ENCODE results near the gene CNTLN. TPM values are rescaled to one million over a fixed set of nuclear protein-coding genes. Genes with fewer than 3 reads are reported as not detected.
A peak's percentile ranks its signal among the peaks of the same experiment; 100 is the strongest.
"Not testable (repeated sequence)": the region's sequence is repeated elsewhere in the genome, so short reads cannot be mapped to it uniquely, and the experiment has no call there.

CNTLN gene
- polyA plus RNA-seq, 3 donors: 10.4 to 11.8 (median 11.5) TPM

DNA sequence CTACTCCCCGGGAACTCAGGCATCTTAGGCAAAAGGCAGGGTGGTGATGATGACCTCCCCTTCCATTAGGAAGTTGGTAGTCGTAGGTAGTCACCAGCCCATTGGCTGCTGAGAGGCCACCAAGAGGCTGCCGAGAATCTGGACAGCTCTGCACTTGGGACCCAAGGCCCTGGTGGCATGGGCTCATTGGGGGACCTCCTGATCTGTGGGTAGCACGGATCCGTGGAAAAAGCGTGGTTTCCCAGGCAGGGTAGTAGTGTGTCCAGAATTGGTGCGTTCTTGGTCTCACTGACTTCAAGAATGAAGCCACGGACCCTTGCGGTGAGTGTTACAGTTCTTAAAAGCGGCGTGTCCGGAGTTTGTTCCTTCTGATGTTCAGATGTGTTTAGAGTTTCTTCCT is 158.8 kb downstream of the CNTLN start:
- no peak for DNase-seq

DNA sequence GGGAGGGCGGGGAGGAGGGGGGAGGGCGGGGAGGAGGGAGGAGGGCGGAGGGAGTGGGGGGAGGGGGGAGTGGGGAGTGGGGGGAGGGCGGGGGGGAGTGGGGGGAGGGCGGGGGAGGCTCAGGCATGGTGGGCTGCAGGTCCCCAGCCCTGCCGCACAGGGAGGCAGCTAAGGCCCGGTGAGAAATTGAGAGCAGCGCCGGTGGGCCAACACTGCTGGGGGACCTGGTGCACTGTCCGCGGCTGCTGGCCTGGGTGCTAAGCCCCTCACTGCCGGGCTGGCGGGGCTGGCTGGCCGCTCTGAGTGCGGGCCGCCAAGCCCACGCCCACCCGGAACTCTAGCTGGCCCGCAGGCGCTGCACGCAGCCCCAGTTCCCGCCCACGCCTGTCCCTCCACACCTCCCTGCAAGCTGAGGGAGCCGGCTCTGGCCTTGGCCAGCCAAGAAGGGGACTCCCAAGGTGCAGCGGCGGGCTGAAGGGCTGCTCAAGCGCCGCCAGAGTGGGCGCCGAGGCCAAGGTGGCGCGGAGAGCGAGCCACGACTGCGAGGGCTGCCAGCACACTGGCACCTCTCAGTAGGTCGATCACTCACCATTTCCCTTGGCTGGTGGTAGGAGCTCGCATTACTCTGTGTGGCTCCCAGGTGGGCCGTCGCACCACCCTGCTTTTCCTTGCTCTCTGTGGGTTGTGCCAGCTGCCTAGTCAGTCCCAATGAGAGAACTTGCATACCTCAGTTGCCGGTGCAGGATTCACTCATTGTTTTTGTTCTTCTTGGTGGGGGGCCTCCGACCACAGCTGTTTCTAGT is 160.2 kb downstream of the CNTLN start:
- DNase-seq: no peak

DNA sequence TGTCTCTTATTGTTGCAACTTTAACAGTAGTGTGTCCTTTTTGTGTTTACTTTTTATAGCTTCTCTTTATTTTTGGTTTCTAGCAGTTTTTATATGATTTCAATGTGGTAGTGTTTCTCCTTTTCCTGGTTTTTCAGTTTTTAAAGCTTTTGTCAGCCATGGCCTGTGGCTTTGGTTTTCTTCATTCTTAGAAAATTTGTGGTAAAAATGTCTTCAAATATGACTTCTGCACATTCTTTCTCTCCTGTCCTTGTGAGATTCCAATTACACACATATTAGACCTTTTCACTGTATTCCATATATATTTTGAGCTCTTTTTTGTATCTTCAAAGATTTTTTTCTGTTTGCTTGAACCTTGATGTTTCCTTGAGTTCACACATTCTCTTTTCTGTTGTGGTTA is 180.5 kb downstream of the CNTLN start:
- no peak for DNase-seq

DNA sequence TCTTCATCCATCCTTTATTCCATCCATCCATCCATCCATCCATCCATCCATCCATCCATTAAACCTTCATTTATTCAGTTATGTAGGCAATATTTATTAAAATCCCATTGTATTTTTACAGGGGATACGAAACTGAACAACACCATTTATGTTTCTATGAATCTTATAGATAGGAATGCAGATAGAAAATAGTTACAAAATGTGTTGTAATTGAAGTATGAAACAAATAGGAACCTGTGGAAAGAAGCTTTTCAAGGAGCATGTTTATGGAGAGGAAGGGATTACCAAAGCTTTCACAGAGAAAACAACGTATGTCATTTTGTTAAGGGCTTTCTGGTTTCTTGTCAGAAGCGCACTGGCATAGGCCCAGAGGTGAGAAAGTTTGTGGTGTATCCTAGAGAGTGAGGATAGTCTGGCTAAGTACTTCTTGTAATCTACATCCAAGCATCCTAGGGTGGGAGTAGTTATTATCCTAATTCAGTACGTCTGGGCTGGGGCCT is 184.0 kb downstream of the CNTLN start:
- no peak for DNase-seq

DNA sequence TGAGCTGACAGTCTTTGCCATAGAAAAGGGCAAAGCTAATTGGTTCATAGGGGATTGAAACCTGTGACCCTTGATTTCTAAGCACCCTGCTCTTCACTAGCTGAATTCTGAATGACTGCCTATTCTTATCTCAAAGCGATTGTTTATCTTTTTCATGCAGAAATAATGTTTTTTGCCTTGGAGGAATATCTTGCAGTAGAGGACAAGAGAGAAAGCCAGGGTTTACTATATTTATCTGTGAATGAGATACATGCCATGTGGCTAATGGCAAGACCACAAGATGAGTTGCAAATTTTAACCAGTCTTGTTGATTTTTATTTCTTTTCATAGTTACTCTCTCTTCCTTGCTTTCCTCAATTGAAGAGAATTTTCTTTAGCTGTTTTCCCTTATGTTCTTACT is 185.0 kb downstream of the CNTLN start:
- DNase-seq: no peak

DNA sequence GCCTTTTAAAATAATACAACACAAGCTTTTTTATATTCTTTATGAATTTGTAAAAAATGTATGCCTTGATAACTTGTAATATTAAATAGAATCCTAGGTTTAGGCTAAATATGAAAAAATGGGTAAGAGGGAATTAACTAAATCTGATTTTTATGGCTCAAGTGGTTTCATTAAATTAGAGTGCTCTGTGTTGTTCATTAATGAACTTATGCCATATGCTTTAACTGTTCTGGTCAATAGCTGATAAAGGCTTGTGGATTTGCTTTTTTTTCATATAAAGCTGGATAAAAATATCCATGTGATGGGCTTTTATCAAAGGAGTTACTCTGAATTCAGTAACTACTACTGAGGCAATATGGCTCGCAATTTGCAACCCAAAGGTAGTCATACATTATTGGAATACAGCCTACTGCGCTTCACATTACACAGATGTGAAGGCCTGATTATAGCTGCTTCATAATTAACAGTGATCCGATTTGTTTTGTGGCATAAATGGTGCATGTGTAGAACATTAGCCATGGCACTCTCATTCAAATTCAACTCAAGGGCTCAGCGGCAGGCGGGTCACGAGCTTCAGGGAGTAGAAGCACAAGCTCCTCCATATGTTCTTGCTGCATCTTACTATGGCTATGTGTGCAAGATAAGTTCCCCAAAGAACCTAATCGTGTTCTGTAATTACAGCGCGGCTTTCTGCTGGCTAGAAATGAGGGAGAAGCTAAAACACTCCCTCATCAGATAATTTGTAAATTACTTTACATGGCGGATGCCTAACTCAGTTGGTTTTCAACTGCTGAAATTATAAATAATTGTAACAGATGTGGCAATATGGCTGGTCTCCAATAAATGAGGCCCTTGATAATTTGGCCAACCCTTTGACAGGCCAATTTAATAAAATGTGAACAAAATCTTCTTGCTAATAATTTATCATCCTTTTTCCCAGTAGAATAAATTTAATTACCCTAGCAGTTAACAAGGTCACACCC is 188.3 kb downstream of the CNTLN start:
- no peak for DNase-seq

DNA sequence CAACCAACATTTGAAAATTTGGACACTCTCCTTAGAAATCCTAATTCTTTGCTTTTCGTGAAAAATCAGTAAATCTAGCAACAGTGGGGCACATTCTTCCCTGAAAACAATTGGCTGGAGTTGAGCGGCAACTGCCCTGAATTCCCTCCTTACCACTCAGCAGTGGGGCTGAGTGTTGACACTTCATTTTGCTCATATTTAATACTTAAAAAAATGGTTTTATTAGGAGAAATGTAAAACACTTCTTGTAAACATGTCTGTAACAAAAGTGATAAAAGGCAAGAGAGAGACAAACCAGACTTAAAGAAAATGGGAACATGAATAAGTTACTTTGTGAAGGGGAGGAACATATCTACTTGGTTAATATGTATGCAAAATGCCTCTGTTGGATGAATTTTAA is 193.5 kb downstream of the CNTLN start:
- DNase-seq: no peak

DNA sequence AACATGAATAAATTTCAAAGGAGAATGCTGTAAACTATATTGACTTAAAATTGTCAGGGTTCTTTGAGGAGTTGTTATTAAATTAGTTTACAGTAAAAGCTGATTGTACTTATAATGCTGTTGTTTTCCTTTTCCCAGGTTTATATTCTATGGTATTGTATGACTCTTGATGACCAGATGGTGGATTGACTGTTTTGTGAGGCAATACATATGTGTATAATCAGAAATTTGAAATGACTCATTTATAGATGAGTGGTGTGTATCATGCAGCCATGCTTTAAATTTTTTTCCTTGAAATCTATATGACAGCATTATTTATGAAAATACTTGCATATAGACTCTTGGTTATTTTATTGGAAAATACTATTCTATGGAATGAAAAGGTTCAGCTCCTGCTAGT is 195.3 kb downstream of the CNTLN start:
- no peak for DNase-seq

DNA sequence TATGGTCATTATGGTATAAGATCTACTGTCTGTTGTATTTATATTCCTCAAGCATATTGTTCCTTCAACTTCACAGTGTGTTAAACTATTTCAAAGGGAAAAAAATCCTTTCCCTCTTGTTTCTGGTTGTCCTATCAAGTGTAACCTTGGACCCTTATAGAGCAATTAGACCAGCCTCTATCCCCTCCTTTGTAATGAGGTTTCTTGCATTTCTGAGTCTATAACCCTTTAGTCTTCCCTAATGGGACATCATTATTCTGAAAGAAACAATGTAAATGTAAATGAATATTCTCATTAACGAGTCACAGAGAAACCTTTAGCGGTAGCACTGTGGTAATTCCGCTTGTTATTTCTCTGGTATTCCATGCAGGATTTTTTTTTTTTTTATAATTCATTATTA is 197.3 kb downstream of the CNTLN start:
- DNase-seq: no peak

DNA sequence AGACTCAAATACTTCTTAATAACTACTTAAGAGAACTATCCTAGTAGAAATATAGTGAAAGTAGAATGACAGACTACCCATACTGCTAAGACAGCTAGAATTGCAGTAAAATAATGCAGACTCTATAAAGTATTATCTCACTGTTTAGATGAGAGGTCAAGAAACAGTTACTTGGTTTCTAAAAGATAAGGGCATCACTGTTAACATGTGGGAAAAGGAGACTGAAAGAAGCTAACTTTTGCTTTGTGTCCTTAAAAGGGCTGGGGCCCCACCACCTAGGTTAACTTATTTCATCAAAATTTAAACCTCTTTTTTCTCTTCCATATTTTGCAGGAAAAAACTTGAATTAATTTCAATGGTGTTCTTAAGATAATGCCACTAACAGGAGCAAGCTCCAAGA is 204.3 kb downstream of the CNTLN start:
- DNase-seq: no peak

DNA sequence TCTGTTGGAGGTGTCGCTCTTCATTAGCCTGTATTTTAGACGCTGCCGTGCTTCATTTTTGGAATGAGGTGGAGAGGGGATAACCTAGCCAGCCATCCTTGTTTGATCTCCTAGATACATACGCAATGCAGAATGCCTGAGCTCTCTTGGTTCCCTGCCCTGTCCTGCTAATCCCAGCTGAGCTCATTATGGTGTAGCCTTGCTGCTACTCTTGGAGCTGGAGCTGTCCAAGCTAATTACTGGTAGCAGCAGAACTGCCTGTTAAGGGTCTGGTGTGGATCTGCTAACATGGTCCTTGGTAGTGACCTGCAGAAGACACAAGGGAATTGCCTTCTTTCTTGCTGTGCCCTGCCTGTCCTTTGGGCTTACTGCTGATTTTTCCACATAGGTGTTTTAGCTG is 207.9 kb downstream of the CNTLN start:
- DNase-seq: no peak

DNA sequence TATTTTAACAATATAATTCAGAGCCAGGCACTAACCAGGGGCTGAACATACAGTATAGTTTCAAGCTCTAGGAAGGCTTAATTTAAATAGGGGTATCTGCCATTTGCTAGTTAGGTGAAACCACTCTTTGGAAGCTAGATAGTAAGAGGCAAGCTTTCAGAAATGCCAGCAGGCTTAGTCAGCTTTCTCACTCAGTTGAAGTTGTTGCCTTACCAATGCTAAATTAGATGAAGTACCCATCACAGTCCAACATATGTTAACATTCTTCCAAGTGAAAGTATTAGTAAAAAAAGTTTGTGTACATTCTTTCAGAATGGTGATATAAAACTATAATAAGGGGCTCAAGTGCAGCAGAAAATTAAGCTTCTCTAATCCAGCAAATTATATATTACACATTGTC is 215.0 kb downstream of the CNTLN start:
- no peak for DNase-seq

DNA sequence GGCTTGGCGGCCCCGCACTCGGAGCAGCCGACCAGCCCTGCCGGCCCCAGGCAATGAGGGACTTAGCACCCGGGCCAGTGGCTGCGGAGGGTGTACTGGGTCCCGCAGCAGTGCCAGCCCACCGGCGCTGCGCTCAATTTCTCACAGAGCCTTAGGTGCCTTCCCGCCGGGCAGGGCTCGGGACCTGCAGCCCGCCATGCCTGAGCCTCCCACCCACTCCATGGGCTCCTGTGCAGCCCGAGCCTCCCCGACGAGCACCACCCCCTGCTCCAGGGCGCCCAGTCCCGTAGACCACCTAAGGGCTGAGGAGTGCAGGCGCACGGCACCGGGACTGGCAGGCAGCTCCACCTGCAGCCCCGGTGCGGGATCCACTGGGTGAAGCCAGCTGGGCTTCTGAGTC is 219.2 kb downstream of the CNTLN start:
- not testable (repeated sequence) for DNase-seq

DNA sequence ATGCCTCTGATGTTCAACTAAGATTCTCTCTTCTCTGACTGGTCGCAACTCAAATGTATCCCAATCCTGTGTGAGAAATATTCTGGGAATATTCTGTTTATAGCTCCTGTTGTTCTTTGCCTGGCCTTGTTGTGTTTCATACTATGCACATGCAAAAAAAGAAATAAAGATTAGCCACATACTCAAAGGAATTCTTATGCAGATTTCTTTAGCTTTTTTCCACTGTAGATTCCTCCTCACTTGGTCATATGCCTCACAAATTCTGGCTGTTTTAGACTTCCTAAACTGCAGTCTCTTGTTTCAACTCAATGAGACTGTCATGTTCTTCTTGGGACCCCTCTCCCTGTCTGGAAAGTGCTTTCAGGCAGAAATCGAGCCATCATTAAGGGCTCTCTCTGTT is 226.5 kb downstream of the CNTLN start:
- no peak for DNase-seq

DNA sequence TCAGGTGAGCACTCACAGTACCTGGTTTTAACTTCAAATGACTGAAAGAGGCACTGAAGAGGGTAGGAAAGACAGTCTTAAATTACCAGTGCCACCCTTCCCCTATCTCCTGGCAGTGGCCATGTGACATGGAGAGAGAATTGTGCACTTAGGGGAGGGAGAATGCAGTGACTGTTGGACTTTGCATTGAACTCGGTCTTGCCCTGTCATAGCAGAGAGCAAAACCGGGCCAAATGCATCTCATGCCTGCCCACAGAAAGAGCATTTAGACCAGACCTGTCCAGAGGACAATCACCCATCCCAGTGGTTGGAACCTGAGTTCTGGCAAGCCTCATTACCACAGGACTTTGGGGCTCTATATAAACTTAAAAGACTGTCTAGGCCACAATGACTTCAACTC is 232.2 kb downstream of the CNTLN start:
- no peak for DNase-seq

DNA sequence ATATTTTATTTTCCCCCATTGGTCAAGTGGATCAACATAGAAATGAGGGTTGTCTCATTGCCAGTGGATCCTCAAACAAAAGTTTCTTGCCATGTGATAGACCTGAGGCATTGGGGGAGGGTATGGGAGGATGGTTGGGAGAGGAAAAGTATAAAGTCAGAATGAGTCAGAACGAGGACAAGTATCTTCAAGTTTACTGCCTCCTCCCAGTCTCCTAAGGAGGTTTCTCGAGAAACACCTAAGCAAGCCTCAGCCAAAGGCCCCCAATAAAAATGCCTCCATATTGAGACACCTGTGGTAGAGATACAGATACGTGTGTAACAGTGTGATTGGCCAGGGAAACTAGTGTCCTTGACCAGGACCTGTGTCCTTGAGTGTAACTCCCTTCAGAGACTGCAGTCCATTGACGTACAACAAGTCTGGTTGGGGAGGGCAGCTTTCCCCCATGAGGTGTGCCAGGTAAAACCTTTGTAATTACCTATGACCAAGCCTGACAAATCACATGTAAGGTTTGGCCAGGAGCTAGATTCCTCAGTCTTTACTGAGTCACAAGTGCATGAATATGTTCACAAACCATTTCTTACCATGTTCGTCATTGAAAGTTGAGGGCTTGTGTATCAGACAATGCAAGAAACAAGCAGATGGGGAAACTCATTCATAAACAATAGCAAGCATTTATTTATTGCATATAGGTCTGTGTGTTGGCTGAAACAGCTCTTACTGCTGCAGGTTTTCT is 245.5 kb downstream of the CNTLN start:
- DNase-seq: no peak

DNA sequence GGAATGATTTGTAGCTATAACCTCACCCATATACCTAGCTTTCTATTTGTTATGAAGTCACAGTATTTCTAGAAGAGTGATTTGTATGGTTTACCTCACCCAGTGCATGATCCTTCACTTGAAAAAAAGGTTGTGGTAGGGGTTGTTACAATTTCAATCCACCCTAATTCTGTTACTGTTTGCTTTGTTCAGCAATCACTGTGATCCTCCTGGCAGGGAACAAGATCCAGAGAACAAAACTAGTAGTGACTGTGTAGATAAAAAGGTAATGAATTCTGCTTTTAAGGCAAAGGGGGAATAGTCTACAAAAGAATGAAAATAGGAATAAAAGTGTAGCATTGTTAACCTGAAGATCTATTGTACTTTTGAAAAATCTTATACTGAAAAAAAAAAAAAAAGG is 252.7 kb downstream of the CNTLN start:
- peak; percentile 5 for DNase-seq

DNA sequence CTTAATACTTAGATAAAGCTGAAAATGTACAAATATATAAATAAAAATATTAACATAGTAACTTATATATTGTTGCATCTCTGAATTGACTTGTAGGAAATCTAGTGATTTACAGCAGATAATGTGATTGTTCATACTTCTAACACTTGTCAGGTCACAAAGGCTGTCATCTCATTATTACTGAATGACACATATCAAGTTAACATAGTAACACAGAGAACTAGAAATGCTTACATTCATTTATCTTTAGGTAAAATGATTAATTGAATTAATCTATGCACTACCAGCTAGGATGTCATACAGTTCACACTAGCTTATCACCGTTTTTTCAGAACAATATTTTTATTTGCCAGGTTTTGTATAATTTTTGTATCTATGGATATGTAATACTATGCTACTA is 254.2 kb downstream of the CNTLN start:
- no peak for DNase-seq

DNA sequence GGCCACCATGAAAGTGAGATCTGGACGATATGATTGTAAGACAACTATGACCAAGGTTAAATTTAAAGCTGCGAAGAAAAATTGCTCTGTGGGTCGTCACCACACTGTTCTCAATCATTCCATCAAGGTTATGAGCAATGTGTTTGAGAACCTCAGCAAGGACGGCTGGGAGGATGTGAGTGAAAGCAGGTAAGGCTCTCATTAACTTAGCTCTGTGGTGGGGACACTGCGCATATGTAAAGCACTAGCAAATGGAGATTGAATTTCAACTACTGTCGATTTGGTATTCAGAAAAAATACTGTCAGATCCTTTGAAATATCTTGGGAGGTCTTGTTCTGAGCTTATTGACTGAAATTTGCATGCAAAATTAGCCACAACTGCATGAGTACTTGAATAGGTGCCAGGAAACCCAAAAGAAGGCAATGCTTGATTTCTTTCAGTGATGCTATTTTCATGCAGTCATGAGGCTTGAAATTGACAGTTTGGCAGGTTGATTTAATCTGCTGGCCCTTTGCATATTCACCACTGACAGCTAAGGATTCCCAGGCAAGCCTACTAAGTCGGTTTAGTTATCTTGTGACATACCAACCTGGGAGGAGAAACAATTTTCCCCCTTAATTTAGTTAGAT is 260.2 kb downstream of the CNTLN start:
- no peak for DNase-seq

DNA sequence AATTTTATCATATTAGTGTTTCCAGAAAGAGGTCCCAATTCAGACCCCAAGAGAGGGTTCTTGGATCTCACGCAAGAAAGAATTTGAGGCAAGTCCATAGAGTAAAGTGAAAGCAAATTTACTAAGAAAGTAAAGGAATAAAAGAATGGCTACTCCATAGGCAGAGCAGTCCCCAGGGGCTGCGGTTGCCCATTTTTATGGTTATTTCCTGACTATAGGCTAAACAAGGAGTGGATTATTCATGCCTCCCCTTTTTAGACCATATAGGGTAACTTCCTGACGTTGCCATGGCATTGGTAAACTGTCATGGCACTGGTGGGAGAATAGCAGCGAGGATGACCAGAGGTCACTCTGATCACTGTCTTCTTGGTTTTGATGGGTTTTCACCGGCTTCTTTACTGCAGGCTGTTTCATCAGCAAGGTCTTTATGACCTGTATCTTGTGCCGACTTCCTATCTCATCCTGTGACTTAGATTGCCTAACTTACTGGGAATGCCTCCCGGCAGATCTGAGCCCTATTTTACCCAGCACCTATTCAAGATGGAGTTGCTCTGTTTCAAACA is 262.4 kb downstream of the CNTLN start:
- DNase-seq: not testable (repeated sequence)

DNA sequence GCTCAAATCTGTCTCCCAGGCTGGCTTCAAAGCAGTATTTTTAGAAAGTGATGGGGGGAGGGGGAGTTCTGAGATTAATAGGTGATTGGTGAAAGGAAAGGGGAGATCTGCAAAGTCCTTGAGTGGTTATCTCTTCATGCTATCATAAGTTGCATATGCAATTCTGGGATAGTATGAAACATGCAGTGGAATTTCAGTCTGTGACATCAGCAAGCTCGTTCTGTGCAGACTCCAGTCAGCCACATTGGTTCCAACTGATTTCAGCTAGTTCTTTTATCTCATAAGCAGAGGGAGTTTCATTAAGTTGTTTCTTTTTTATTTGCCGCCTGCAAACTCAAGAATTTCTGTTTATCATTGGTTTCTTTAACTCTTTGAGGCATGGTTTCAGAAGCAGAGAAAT is 263.5 kb downstream of the CNTLN start:
- DNase-seq: no peak

Measured in renal pelvis (tissue), 4 donors.